Ammon's horn (tissue), 1 donor: Measurements from ENCODE around the gene EPHA10.
"Not testable (repeated sequence)": the region's sequence is repeated elsewhere in the genome, so short reads cannot be mapped to it uniquely, and the experiment has no call there.

Experiments used
- DNase-seq: peaks from one replicate; pipeline ENCODE4 v3.0.0-alpha.2; 2016; ENCODE audit warnings: low spot score

The EPHA10 gene

DNA sequence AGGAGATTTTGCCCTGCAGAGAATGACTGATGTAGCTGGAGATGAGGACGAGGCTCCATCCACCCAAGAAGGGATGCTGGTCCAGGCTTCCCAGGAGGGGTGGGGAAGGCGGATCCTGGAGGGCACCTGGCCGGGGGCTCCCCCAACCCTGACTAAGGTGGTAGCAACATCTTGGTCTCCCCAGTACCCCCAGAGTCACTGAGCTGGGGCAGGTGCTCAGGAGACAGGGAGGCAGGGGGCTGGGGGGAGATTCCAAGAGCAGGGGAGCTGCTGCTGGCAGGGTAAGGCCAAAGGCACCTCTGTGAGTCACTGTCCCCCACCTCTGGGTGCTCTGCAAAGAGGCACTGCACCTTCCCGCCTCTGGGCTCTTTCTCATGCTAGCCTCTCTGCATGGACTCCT is 48.6 kb downstream of the EPHA10 start:
- no peak for DNase-seq

DNA sequence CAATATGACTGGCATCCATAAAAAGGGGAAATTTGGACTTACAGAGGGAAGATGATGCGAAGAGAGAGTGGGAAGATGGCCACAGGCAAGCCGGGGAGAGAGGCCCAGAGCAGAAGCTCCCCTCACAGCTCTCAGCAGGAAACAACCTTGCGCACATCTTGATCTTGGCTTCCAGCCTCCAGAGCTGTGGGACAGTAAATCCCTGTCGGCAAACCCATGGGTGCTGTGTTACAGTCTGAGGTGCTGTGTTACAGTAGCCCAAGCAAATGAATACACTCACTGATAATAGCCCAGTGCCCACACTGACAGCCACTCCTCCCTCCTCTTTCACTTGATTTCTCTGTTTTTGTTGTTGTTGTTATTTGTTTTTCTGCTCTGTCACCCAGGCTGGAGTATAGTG is 50.2 kb downstream of the EPHA10 start:
- DNase-seq = no peak

DNA sequence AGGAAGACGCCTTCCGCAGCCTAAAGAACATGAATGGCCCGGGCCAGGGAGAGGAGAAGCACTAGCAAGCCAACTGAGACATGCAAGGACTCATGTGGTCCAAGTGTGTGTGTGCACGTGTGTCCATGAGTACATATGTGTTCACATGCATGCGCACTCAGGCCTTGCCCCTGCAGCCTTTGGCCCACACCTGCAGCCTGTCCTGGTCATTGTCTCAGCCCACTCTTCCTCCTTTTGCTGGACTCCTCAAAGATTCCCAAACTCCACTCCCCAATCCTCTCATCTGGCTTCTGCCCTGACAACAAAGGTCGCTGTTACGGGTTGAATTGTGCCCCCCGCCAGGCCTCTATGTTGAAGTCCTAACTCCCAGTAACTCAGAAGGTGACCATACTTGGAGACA is 50.7 kb downstream of the EPHA10 start:
- DNase-seq = no peak

DNA sequence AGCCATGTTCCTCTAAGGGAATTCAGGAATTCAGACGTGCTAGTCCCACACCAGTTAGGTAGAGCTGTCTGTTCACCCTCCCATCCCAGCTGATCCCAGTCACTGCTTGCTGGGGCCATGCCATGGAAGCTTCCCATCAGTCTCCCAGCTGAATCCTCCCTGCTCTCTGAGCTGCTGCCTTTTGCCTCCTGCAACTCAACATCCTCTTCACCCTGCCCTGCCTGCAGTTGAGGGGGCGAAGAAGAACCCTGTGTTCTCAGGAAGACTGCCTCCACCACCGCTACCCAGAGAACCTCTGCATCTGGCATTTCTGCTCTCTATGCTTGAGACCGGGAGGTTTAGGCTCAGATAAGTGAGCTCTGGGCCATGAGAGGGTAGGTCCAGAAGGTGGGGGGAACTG is 56.4 kb downstream of the EPHA10 start:
- DNase-seq = no peak

DNA sequence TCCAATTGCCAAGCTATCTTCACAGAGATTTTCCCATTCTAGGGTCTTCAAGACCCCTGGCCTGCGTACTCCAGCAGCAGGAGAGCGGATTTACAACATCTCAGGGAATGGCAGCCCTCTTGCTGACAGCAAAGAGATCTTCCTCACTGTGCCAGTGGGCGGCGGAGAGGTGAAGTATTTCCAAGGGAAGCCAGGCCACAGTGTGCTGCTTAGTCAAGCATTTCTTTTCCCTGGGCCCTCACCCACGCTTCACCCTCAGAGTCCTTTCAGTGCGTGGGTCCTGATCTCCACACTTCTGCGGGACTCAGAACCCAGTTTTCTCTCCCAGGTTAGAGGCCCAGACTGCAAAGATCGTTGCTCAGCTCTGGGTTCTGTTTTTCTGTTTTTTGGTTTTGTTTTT is 59.5 kb downstream of the EPHA10 start:
- DNase-seq = no peak

DNA sequence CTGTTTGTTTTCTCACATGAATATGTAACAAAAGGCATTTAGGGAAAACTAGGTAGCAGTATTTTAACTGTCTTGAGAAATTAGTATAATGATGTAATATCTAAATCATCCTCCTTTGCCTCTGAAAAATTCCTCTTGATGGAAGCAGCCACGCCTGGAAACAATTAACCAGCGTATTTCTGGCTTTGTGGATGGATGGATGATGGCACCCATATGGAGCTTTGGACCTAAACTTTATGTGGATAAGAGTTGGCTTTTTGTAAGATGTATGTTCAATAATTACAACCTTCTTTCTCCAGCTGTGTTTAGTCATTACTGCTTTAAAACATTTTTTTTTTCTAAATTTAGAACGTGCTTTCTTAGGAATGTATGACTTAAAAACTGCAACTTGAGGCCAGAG is 60.0 kb downstream of the EPHA10 start:
- no peak for DNase-seq

DNA sequence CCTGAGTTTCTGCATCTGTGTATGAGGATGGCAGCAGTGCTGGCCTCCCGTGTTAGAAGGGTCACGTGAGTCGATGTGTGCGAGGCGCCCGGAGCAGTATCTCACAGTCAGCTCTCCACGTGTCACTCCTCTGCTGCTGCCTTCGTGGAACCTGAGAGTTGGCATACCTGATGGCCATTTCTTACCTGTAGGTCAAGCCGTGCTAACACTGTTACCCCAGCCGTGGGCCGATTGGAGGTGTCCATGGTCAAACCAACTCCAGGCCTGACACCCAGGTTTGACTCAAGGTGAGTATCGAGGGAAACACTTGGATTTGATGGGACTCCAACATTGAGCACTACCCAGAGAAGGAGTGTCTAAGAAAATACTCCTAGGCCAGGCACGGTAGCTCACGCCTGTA is 61.9 kb downstream of the EPHA10 start:
- no peak for DNase-seq

DNA sequence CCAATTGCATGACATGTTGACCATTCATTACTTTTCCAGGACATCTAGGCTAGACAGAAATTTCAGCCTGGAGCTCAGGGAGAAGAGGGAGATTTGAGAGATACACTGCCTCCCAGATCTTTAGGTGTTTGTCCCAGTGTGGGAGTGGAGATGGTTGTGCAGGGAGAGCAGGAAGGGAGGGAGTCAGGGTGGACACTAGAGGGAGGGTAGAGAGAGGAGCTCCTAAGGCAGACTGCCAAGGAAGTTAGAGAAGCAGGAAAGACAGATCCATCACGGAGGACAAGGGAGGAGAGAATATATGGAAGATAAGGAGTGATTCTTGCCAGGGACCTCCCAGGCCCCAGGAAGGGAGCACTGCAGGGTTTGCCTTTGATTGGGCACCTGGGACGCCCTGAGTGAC is 63.9 kb downstream of the EPHA10 start:
- no peak for DNase-seq

DNA sequence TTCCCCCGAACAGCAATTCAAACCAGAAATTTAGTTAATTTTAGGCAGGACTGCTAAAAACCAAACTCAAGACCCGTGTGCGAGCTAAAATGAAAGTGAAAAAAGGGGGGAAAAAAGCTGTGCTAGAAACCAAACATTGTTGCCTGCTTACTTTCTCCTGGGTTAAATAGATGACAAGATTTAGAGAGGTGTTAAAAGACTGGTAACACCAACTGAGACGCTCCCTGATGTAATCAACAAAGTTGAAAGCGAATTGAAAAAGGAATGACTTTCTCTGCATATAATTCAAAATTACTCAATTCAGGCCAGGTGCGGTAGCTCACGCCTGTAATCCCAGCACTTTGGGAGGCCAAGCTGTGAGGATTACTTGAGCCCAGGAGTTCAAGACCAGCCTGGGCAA is 65.8 kb downstream of the EPHA10 start:
- DNase-seq = no peak

DNA sequence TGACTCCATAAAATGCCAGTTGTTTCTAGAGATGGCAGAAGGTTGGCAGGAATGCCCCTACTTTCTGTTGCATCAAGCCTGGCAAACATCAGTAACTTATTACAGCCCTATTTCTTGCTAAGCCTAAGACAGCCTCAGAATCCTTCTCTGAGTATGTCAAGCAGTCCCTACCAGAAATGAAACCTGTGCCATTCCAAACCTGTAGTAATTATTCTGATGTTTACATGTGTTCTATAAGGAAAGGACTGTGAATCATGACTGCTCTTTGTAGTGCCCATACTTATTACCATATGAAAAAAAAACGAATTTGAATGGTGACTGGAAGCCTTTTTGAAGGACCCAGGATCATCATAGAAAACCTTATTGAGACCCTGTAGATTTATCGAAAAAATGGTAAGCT is 67.2 kb downstream of the EPHA10 start:
- no peak for DNase-seq

DNA sequence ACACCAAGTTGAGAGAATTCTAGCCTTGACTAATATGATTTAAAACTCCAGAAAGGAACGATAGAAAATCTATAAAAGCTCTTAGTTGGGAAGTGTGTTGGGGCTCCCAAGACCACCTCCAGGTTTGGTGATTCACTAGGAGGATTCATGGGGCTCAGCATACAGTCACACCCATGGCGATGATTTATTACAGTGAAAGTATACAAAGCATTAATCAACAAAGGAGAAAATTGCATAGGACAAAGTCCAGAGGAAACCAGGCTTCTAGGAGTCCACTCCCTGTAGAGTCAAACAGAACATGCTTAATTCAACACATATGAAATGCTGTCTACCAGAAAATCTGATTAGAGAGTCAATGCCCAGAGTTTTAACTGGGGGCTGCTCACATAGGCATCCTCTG is 67.8 kb downstream of the EPHA10 start:
- no peak for DNase-seq

DNA sequence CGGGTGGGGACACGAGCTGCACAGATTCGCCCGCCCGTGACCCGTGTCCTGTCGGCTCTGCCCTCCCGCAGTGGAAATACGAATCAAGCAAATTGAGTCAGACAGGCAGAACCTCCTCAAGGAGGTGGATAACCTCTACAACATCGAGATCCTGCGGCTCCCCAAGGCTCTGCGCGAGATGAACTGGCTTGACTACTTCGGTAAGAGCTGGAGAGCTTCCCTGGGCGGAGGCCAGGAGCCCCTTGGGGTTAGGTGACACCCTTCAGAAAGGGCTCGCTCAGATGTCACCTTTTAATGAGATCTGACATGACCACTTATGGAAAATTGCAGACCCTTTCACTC is 72.1 kb downstream of the EPHA10 start:
- no peak for DNase-seq

DNA sequence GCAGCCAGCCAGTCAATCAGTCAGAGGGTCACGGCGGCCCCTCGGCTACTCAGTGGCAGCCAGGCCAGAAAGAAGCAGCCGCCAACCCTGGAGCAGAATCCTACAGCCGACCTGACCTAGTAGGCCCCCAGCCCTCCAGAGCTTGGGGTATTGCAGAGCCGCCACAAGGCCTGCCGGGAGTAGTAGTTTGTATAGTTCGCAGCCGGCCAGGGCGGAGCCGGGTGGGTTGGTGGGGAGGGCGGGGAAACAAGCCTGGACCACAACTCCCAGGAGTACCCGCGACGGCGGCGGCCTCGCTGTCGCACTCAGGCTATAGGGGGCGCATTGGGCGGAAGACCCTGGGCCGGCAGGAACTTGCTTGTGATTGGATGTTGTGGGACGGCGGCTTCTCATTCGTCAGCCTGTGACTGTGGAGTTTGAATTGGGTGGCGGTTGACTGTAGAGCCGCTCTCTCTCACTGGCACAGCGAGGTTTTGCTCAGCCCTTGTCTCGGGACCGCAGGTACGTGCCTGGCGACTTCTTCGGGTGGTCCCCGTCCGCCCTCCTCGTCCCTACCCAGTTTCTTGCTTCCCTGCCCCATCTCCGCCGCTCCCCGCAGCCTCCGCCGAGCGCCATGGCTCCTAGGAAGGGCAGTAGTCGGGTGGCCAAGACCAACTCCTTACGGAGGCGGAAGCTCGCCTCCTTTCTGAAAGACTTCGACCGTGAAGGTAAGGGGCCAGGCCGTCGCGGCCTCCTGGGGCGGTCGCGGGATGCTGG is 72.7 kb downstream of the EPHA10 start, which contains the start of gene CDCA8:
Gene CDCA8, plus strand, starts transcription at position 439 of the 756 bp plus-strand sequence. Its CDS starts 175 bp downstream, at position 614.
- DNase-seq = peak; percentile 99

DNA sequence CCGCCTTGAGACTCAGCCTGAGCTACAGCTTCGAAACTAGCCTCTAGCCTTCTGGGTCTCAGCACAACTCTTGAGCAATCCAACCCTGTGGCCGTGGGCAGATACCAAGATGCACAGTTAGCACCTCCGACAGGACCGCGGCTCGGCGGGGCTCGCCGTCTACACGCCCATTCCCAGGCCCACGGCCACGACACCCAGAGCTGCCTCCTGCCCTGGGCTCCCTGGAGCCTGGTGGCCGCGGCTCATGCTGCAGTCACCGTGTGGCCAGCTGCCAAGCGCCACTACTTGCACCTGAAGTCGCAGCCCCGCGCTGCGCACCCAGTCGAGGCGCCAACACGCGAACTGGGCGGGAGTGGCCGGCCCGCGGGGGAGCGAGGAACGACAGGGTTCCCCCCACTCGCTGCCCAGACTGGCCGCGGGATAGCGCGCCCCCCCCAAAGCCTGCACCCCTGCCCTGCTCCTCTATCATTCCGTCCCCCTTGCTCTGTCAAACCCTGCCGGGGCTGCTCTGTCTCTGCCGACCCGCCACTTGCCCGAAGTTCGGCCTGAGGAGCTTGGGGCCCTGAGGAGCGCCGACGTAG is 73.3 kb downstream of the EPHA10 start:
- DNase-seq = peak; percentile 40

DNA sequence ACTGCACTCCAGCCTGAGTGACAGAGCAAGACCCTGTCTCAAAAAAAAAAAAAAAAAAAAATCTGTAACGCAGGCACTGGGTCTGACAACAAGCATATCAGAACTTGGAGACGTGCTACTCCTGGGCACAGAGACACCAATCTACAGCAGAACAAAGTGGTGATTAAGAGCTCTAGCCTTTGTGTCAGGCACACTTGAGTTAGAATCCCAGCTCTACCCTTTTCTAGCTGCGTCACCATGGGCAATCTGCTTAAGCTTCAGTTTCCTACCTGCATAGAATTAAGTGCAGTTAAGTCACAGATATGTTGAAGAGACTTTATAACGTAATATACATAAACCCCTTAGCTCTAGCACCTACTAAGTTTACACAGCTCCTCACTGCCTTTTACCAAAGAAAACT is 76.0 kb downstream of the EPHA10 start:
- no peak for DNase-seq

DNA sequence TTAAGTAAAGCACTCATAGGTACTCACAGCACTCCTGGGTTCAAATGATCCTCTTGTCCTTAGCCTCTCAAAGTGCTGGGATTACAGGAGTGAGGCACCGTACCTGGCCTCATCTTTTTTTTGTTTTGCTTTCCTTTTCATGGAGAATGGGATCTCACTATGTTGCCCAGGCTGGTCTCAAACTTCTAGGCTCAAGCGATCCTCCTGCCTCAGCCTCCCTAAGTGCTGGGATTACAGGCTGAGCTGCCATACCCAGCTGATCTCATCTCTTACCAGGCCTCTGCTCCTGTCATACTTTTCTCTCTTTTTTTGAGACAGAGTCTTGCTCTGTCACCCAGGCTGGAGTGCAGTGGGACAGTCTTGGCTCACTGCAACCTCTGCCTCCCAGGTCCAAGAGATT is 77.2 kb downstream of the EPHA10 start:
- DNase-seq = not testable (repeated sequence)

DNA sequence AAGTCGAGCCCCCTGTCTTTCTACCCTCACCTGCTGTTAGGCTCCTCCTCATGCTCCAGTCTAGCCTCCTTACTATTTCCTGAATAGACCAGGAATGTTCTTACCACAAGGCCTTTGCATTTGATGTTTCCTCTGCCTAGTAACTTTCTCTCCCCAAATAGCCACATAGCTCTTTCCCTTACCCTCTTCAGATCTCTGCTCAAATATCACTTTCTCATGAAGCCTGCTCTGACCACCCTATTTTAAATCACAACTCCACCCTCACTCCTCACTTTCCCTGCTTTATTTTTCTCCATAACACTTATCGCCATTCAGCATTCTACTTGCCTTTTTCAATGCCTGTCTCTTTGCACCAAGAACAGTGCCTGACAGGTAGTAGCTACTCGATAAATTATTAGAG is 79.2 kb downstream of the EPHA10 start:
- DNase-seq = no peak

DNA sequence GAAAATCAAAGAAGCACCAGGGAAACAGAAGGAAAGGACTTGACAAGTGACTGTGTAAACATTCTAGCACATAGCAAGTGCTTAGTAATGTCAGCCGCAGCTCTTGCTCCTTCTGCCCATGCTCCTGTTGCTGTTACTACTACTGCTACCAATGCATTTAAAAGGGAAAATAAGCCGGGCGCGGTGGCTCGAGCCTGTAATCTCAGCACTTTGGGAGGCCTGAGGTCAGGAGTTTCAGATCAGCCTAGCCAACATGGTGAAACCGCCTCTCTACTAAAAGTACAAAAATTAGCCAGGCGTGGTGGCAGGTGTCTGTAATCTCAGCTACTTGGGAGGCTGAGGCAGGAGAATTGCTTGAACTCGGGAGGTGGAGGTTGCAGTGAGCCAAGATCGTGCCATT is 80.7 kb downstream of the EPHA10 start:
- DNase-seq = not testable (repeated sequence)

DNA sequence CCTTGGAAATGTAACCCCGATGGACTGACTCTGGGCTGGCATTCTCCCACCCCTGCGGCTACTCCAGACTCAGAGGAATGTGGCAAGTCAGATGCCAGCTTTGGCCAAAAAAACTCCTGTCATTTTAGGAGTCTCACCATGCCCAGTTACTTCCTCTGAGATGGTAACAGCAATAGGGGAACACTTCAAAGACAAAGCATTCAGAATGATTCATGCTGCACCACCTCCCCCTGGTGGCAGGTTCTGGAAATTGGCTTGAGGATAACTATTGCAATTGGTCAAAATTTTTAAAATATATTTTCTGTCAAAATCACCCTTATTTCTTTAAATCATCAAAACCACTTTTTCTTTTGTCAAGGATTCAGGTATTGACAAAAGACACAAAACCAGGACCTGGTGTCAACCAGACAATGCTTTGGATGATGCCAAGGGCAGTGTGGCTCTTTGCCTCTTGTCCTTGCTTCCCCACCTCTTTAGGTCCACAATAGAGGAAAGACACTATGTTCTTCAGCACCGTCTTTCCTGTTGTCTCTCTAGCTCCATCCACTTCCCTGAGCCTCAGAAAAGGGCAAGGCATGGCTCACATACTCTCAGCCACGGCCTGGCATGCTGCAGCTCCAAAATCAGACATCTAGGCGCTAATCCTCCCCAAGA is 82.5 kb downstream of the EPHA10 start:
- peak; percentile 80 for DNase-seq

DNA sequence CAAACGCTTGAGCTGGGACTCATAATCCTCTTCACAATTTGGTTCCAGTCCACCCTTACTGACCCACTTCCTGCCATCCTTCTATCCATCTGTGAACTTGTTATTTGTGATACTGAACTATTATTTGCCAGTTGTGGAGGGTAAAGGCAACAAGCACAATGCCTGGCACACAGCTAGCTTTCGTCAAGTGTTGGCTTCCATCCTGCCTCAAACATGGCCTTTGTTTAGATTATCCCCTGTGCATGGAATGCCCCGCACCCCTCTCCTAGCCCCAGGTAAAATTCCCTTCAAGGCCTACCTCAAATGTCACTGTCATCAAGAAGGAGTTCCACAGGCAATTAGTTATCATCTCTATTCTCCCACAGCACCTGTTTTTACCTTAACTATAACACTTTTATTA is 84.0 kb downstream of the EPHA10 start:
- no peak for DNase-seq

DNA sequence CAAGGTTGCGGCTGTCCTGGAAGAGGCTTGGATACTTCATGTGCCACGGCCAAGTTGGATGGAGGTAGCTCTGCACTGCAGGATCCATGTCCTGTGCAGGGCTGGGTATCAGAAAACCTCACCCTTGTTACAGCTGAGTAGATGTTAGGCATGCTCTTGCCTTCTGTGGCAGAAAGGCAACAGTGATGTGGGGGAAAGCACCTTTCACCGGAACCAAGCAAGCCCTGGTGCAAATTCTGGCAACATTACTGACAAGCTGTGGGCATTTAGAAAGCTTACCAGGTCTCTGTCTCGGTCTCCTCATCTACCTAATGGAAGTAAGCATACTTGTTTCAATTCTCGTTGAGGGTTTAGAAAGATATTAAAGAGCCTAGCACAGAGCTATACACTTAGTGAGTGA is 87.1 kb downstream of the EPHA10 start:
- no peak for DNase-seq

DNA sequence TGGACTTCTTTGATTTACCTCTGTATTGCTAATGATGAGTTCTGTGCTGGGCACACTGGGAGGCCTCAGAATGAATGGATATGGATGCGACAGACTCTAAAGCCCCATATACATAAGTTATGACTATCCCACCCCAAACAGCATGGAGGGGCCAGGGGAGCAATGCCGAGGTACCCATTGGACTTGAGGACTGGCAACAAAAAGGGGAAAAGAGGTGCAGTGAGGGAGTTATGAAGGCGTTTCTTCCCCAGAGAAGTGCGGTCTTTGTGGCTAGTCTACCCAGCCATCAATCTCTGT is 87.8 kb downstream of the EPHA10 start:
- no peak for DNase-seq

DNA sequence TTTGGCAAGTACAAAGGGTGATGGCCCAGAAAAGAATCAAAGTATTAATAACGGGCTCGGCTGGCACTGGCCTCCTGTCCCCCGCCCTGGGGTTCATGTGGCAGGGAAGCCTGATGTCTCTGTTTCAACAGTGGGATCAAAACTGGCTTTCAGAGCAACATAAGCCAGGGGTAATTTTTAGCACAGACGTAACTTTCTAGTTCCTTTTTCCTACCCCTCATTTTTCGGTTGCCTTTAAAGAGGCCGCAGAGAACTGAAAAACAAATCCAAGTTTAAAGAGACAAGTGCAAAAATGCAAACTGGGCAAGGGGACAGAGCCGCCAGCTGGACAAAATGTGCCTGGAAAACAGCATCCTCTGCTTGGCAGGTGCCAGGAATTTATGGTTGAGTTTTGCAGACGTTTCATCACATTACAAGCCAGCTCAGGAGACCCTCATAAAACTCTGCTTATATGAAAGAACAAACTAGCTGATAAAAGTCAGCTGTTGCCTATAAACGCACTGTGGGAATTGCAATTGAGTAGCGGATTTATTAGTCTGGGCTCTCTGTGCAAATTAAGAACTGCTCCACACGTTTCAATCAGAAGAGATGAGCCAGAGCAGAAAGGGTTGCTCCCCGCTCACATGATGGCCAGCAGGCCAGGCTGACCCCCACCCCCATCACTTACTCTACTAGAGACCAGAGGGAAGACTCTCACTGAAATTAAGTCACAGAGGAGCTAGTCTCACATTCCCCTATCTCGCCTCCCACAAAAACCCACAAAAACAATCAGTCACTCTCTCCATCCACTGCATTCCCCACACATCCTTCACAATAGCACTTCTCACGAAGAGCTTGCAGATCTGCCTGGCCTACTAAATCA is 88.4 kb downstream of the EPHA10 start:
- DNase-seq = peak; percentile 44
